H54 (cell line): ENCODE results near the gene MFSD8.
"Not testable (repeated sequence)": the region's sequence is repeated elsewhere in the genome, so short reads cannot be mapped to it uniquely, and the experiment has no call there.

ENCODE experiments used
- DNase-seq: peaks from one replicate; pipeline ENCODE4 v3.0.0; 2011; ENCODE audit warnings: low spot score, mixed read lengths; ENCODE audit not compliant: insufficient read length
- FAIRE-seq: peaks from 3 replicates; lab custom pipeline; 2011; peaks lifted over from hg19 to GRCh38; lab: Jason Lieb, UNC
- POLR2A ChIP-seq: IDR thresholded peaks from 2 replicates; pipeline ENCODE4 v1.6.1; 2011; ENCODE audit warnings: low read depth, mild to moderate bottlenecking, low read length

MFSD8 gene

DNA sequence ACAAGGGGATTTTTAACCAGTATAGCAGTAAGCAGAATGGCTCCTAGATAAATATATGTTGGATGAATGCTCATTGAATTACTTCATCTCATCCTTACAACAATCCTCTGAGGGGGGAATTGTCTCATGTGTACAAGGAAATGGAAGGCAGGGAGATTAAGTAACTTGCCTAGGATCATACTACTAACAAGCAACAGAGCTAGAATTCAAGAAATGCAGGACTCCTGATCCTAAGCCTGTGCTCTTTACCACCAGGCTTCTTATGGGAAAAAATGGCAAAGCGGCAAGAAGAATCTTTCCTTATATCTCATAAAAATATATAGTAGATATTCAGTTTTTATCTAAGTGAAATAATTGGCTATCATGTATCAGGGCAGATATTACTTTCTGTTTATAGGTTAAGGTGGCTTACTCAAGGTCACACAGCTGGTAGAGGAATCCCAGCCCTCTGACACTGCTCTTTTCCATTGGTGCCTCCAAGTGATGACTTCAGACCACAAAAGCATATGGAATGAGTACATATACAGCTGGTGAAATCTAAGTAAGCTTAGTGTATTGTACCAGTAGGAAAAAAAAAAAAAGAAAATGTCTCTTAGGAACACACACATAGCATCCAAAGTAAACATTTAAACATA, 2.3 kb upstream of the MFSD8 start:
- FAIRE-seq: no peak
- no peak for TF ChIP-seq POLR2A
- no peak for DNase-seq

DNA sequence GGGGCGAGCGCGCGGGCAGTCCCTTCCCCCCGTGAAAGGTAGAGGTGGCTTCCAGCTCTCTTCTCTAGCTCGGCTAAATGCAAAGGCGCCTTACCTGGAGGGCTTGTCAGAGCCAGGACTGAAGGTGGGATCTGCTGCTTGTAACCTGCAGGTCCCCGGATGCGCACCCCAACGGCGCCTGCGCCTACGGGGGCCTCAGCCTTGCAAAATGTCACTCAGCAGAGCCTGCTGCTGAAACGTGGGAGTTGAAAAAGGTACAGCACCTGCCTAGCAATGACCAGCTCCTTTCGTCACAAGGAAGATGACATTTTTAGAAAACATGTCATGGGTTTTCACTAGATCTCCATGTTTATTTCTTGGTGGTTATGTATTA, 816 bp upstream of the MFSD8 start:
- DNase-seq (peak; percentile 10), FAIRE-seq (no peak)
- TF ChIP-seq POLR2A: no peak

DNA sequence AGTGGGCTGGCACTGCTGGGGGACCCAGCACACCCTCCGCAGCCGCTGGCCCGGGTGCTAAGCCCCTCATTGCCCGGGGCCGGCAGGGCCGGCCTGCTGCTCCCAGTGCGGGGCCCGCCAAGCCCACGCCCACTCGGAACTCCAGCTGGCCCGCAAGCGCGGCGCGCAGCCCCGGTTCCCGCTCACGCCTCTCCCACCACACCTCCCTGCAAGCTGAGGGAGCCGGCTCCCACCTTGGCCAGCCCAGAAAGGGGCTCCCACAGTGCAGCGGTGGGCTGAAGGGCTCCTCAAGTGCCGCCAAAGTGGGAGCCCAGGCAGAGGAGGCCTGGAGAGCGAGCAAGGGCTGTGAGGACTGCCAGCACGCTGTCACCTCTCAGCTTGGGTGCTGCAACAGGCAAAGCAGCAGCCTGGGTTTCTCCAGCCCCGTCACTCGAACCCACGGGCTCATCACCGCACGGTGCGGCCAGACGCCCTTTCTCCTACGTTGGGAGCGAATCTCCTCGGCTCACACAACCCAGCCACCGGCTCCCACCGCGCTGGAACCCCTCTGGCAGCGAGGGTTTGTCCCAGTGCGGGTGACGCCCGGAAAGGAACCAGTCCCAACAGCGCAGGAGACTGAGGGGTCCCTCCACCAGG, 429 bp downstream of the MFSD8 start:
- not testable (repeated sequence) for FAIRE-seq
- DNase-seq: peak; percentile 5

DNA sequence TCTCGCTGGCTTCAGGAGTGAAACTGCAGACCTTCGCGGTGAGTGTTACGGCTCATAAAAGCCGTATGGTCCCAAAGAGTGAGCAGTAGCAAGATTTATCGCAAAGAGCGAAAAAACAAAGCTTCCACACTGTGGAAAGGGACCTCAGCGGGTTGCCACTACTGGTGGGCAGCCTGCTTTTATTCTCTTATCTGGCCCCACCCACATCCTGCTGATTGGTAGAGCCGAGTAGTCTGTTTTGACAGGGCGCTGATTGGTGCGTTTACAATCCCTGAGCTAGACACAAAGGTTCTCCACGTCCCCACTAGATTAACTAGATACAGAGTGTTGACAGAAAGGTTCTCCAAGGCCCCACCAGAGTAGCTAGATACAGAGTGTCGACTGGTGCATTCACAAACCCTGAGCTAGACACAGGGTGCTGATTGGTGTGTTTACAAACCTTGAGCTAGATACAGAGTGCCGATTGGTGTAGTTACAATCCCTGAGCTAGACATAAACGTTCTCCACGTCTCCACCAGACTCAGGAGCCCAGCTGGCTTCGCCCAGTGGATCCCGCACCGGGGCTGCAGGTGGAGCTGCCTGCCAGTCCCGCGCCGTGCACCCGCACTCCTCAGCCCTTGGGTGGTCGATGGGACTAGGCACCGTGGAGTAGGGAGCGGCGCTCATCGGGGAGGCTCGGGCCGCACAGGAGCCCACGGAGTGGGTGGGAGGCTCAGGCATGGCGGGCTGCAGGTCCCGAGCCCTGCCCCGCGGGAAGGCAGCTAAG, 1.2 kb downstream of the MFSD8 start:
- not testable (repeated sequence) for FAIRE-seq, DNase-seq

DNA sequence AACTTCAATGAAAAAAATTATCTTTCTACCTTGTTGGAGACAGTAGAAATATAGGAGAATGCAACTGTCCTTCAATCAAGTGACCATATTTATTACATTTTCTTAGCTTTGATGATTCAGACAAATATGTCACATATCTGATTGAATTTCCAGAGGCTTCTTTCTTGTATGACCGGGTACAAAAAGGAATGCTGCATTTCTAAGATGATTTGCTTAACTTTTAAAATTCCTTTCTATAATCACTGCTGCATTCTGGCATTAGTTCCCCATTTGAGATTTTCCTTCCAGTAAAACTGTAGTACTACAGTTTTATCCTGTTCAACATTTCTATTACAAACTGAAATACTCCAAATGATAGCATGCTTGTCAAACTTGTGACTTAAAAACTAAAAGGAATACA, 5.2 kb downstream of the MFSD8 start:
- no peak for TF ChIP-seq POLR2A
- DNase-seq (no peak), FAIRE-seq (no peak)

DNA sequence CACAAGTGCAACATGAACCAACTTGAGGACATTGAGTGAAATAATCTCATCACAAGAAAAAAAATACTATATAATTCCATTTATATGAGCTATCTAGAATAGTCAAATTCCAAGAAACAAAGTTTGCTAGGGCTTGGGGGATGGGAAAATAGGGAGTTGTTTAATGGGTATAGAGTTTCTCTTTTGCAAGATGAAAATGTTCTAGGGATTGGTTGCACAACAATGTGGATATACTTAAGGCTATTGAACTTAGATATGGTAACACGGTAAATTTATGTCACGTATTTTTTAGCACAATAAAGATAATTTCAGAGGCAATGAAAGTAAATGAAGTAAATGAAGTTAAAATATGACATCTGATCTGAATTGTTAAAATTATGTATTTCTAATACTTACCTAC, 7.9 kb downstream of the MFSD8 start:
- TF ChIP-seq POLR2A: no peak
- no peak for FAIRE-seq
- DNase-seq: no peak

DNA sequence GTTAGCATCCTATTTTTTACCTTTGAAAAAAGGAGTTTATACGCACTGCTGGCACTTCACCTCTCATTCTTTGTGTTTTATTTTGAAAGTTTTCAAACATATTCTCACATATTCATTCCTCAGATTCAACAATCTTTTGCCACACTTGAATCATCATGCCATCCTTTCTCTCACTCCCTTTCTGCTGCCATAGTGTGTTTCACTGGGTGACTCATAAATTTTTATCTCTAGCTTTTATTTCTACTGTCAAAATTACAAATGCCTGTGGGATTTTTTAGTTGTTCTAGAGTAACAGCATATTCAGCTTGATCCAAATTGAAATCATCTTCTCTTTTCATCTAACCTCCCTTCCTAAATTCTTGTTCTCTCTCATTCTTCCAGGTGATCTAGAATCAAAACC, 28.0 kb downstream of the MFSD8 start:
- no peak for FAIRE-seq
- peak; percentile 3 for DNase-seq
- TF ChIP-seq POLR2A: no peak

DNA sequence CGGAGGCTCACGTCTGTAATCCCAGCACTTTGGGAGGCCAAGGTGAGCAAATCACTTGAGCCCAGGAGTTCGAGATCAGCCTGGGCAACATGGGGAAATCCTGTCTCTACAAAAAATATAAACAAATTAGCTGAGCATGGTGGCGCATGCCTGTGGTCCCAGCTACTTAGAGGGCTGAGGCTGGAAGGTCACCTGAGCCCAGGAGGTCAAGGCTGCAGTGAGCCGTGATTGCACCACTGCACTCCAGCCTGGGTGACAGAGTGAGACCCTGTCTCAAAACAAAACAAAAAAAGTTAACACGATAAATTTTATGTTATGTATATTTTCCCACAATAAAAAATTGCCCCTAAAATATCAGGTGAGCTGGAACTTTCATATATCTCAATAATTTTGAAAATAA, 33.1 kb downstream of the MFSD8 start:
- not testable (repeated sequence) for DNase-seq, FAIRE-seq

DNA sequence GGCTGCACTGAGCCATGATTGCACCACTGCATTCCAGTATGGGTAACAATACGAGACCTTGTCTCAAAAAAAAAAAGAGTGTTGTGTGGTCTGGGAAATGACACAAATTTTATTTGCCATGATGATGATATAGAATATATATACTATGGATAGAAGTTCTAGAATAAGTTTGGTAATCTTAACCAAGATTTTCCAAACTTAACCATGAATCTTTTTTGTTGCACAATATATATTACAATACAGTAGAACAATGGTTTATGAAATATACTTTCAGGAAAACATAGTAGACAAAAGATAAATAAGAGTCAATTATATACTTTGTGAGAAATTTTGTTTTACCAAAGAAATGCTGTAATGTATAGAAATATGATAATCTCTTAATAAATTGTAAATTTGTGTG, 34.8 kb downstream of the MFSD8 start:
- TF ChIP-seq POLR2A: no peak
- DNase-seq (no peak), FAIRE-seq (no peak)

DNA sequence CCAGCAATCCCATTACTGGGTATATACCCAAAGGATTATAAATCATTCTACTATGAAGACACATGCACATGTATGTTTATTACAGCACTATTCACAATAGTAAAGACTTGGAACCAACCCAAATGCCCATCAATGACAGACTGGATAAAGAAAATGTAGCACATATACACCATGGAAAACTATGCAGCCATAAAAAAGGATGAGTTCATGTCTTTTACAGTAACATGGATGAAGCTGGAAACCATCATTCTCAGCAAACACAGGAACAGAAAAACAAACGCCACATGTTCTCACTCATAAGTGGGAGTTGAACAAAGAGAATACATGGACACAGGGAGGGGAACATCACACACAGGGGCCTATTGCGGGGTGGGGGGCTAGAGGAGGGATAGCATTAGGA, 39.3 kb downstream of the MFSD8 start:
- not testable (repeated sequence) for DNase-seq, FAIRE-seq

DNA sequence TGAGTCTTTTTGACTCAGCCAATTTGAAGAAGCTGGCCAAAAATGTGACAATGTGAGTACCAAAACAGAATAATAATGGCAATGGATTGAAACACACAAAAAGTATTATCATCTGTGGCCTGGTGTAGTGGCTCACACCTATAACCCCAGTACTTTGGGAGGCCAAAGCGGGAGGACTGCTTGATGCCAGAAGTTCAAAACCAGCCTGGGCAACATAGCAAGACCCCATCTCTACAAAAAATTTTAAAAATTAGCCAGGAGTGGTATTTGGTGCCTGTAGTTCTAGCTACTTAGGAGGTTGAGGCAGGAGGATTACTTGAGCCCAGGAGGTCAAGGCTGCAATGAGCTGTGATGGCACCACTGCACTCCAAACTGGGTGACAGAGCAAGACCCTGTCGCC, 42.7 kb downstream of the MFSD8 start:
- no peak for FAIRE-seq
- no peak for TF ChIP-seq POLR2A
- DNase-seq: no peak

DNA sequence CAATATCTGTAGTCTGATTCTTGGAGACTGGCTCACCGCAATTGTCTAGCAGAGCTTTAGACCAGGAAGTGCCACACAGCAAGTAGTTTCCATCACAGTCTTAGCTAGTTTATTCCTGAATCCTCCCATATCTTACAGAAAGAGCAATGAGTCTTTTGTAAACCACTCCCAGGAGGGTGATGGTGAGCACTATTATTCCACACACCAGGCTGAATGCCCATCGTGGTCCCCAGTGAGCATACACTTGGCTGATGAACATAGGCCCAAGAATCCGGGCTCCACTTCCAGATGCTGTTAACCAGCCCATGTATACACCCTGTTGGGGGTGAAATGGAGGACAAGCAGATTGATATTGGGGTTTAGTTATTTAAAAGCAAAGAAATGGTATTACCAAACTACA, 44.5 kb downstream of the MFSD8 start:
- FAIRE-seq (no peak), DNase-seq (no peak)
- no peak for TF ChIP-seq POLR2A

DNA sequence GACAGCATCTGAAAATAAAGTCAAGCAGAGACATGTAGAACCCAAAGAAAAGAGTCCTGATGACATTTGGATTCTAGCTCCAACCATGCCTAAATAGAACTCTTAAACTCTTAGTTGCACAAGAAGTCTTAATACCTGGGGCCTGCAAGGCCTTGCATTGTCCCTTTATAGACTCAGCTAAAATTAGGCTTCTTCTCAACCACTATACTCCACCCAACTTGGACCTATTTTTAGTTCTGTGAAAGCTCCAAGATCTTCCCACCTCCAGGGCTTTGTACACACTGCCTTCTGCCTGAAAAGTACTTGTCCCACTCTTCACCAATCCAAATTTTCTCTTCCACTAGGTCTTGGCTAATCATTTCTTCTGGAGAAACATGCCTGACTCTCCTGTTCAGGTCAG, 47.8 kb downstream of the MFSD8 start:
- DNase-seq (no peak), FAIRE-seq (no peak)
- TF ChIP-seq POLR2A: no peak

DNA sequence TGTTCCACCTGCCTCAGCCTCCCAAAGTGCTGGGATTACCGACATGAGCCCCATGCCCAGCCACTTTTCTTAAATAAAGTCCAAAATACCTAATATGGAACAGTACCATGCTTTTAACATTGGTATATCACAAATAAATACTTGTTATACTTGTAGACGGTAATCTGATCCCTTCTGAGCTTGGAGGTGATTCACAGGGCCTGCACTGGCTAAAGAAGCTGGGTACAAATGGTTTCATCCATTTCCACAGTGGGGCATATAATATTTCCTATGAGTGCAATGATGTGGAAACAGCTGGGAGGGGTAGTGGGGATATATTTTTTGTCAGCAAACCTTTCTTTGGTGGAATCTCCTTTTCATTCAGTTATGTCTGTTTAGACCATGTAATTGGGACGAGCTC, 48.5 kb downstream of the MFSD8 start:
- no peak for DNase-seq
- no peak for FAIRE-seq
- no peak for TF ChIP-seq POLR2A

DNA sequence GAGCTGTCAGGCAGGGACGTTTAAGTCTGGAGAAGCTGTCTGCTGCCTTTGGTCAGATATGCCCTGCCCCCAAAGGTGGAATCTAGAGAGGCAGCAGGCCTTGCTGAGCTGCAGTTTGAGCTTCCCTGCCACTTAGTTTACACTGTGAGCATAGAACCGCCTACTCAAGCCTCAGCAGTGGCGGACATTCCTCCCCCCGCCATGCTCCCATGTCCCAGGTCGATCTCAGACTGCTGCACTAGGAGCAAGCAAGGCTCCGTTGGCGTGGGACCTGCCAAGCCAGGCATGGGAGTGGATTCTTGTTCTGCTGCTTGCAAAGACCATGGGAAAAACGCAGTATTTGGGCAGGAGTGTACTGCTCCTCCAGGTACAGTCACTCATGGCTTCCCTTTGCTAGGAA, 59.9 kb downstream of the MFSD8 start:
- TF ChIP-seq POLR2A: no peak
- DNase-seq: no peak
- FAIRE-seq: no peak

DNA sequence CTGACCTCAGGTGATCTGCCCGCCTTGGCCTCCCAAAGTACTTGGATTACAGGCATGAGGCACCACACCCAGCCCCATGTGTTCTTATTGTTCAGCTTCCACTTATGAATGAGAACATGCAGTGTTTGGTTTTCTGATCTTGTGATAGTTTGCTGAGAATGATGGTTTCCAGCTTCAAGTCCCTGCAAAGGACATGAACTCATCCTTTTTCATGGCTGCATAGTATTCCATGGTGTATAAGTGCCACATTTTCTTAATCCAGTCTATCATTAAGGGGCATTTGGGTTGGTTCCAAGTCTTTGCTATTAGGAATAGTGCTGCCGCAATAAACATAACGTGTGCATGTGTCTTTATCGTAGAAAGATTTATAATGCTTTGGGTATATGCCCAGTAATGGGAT, 65.3 kb downstream of the MFSD8 start:
- FAIRE-seq, DNase-seq: not testable (repeated sequence)
